Tibial nerve (tissue), 4 donors: ENCODE measurements around the gene LLGL1. TPM values are rescaled to one million over a fixed set of nuclear protein-coding genes. Genes with fewer than 3 reads are reported as not detected.
A peak's percentile ranks its signal among the peaks of the same experiment; 100 is the strongest.

Source experiments
- DNase-seq, 2 donors: peaks; one replicate each; pipeline ENCODE4 v3.0.0-alpha.2; 2019; ENCODE audit warnings: low spot score in 2 of 2
- H3K27ac ChIP-seq, 4 donors: fragments of 200-600 bp; sonication (generic) in 3 of 4; one replicate each; pipeline ENCODE4 v1.5.1; 2017 to 2019; ENCODE audit warnings: mild to moderate bottlenecking in 1 of 4
- H3K27me3 ChIP-seq, 2 donors: fragments of 200-600 bp; sonication (generic) in 1 of 2; one replicate each; pipeline versions ENCODE4 v1.5.1 to v1.6.0; 2017 to 2019
- H3K36me3 ChIP-seq, 3 donors: fragments of 200-600 bp; sonication (generic); one replicate each; pipeline ENCODE4 v1.5.1; 2018 to 2019
- H3K4me1 ChIP-seq, 4 donors: fragments of 200-600 bp; sonication (generic) in 3 of 4; one replicate each; pipeline ENCODE4 v1.5.1; 2017 to 2019
- H3K4me3 ChIP-seq, 4 donors: fragments of 200-600 bp; sonication (generic) in 3 of 4; one replicate each; pipeline ENCODE4 v1.5.1; 2017 to 2019; ENCODE audit warnings: mild to moderate bottlenecking in 1 of 4, moderate library complexity in 1 of 4
- H3K9me3 ChIP-seq, 4 donors: fragments of 200-600 bp; sonication (generic) in 3 of 4; one replicate each; pipeline ENCODE4 v1.5.1; 2017 to 2019
- CTCF ChIP-seq, 5 experiments: fragments of 200-600 bp in 3 of 5; fragments of 450-650 bp in 2 of 5; sonication (generic) in 3 of 5; IDR thresholded peaks; one replicate each; pipeline ENCODE4 v1.5.1; 2016 to 2019; ENCODE audit warnings: antibody characterized with exemption in 5 of 5, mild to moderate bottlenecking in 3 of 5, moderate library complexity in 2 of 5
- EP300 ChIP-seq, 2 donors: sonication (generic); formaldehyde crosslinking; IDR thresholded peaks; one replicate each; pipeline ENCODE4 v1.6.1; 2017; ENCODE audit warnings: antibody characterized with exemption in 2 of 2, mild to moderate bottlenecking in 1 of 2
- POLR2A ChIP-seq, 2 donors: fragments of 450-650 bp; IDR thresholded peaks; one replicate each; pipeline ENCODE4 v1.6.1; 2017; ENCODE audit warnings: antibody characterized with exemption in 2 of 2, mild to moderate bottlenecking in 2 of 2, moderate library complexity in 2 of 2
- WGBS, 2 donors: methylation state at CpG; one replicate each; pipeline ENCODE4 v1.1.5; 2018; 5-methylcytosine and 5-hydroxymethylcytosine counted together
- total RNA-seq, 4 donors: library from RNA; depleted of rRNA; stranded (reverse); fragments of >200 nt; gene quantifications; one replicate each; pipeline ENCODE4 v1.1.0, GENCODE V29; 2016

The LLGL1 gene
- total RNA-seq, 4 donors from 2014 or later = 20.9 to 30.2 (median 27.9) TPM

GRCh38 chr17:18191236-18191667 lies 34.2 kb upstream of the LLGL1 start:
- Histone ChIP-seq H3K27me3 (no peaks in the 10 kb centered on the region), H3K27ac (peak overlapping the region in 2 of 4 donors; percentile 9 to 41), H3K36me3 (peaks cover 0 to 32% (median 16%) of the 10 kb centered on the region in 3 donors), H3K4me3 (no peak overlapping the region), H3K9me3 (no peaks in the 10 kb centered on the region), H3K4me1 (peaks cover 0 to 92% (median 57%) of the 10 kb centered on the region in 4 donors)
- TF ChIP-seq POLR2A (IDR thresholded peaks at IDR 0.05) (no peak), EP300 (IDR thresholded peaks at IDR 0.05) (no peak), CTCF (IDR thresholded peaks at IDR 0.05) (no peak)
- DNase-seq = peak in 1 of 2 donors; percentile 26
- WGBS, 2 donors = 6 to 10% methylated on average over 3 of the region's 3 CpGs

- Histone ChIP-seq H3K4me1 (peaks cover 0 to 92% (median 51%) of the 10 kb centered on the region in 4 donors), H3K27me3 (no peaks in the 10 kb centered on the region), H3K9me3 (no peaks in the 10 kb centered on the region), H3K4me3 (no peak overlapping the region), H3K36me3 (peaks cover 0 to 39% (median 23%) of the 10 kb centered on the region in 3 donors), H3K27ac (peak overlapping the region in 2 of 4 donors; percentile 8 to 41)
- no peak for DNase-seq
- 79 to 86% methylated on average over 2 of the region's 2 CpGs for WGBS, 2 donors
- peak in 1 of 5 experiments; percentile 9 for TF ChIP-seq CTCF (IDR thresholded peaks at IDR 0.05)
- TF ChIP-seq EP300 (IDR thresholded peaks at IDR 0.05) = no peak
Observed at GRCh38 chr17:18191967-18192366, 33.5 kb upstream of the LLGL1 start.

- no peak overlapping the region for H3K4me3 ChIP-seq
- no peaks in the 10 kb centered on the region for H3K9me3 ChIP-seq
- no peak for TF ChIP-seq CTCF (IDR thresholded peaks at IDR 0.05)
- no peak overlapping the region for H3K27ac ChIP-seq
- H3K4me1 ChIP-seq = peaks cover 0 to 91% (median 34%) of the 10 kb centered on the region in 4 donors
- H3K27me3 ChIP-seq = no peaks in the 10 kb centered on the region
- DNase-seq = no peak
- WGBS, 2 donors = 95 to 96% methylated on average over 4 of the region's 4 CpGs
- H3K36me3 ChIP-seq = peaks cover 0 to 63% (median 31%) of the 10 kb centered on the region in 3 donors
Observed at GRCh38 chr17:18194394-18194793, 31.0 kb upstream of the LLGL1 start.

GRCh38 chr17:18194804-18195203 lies 30.6 kb upstream of the LLGL1 start:
- Histone ChIP-seq H3K9me3 (no peaks in the 10 kb centered on the region), H3K4me1 (peaks cover 0 to 91% (median 30%) of the 10 kb centered on the region in 4 donors), H3K4me3 (no peak overlapping the region), H3K27ac (no peak overlapping the region), H3K27me3 (no peaks in the 10 kb centered on the region), H3K36me3 (peaks cover 0 to 67% (median 31%) of the 10 kb centered on the region in 3 donors)
- 61 to 65% methylated on average over 4 of the region's 4 CpGs for WGBS, 2 donors
- no peak for TF ChIP-seq POLR2A (IDR thresholded peaks at IDR 0.05)
- DNase-seq = no peak

GRCh38 chr17:18195246-18195645 lies 30.2 kb upstream of the LLGL1 start:
- WGBS, 2 donors = 78 to 80% methylated on average over 5 of the region's 5 CpGs
- Histone ChIP-seq H3K4me3 (no peak overlapping the region), H3K27ac (no peak overlapping the region), H3K36me3 (peaks cover 0 to 67% (median 31%) of the 10 kb centered on the region in 3 donors), H3K9me3 (no peaks in the 10 kb centered on the region), H3K27me3 (no peaks in the 10 kb centered on the region), H3K4me1 (peaks cover 0 to 91% (median 26%) of the 10 kb centered on the region in 4 donors)
- TF ChIP-seq EP300 (IDR thresholded peaks at IDR 0.05) = no peak
- TF ChIP-seq POLR2A (IDR thresholded peaks at IDR 0.05) = no peak
- TF ChIP-seq CTCF (IDR thresholded peaks at IDR 0.05) = no peak
- no peak for DNase-seq
